Hepatocyte (in vitro differentiated cells): ENCODE measurements around the gene LYZL1.

Experiments
- EZH2 ChIP-seq: fragments of 200-600 bp; sonication (generic); IDR thresholded peaks from 2 replicates; pipeline ENCODE4 v1.6.1; 2016; ENCODE audit warnings: antibody characterized with exemption, mild to moderate bottlenecking, borderline replicate concordance
- TF ChIP-seq, protein P1 (sequence below): fragments of 200-600 bp; sonication (generic); IDR thresholded peaks from 2 replicates; pipeline ENCODE4 v1.5.1; 2016; ENCODE audit warnings: antibody characterized with exemption, mild to moderate bottlenecking; ENCODE audit not compliant: poor library complexity

DNA sequence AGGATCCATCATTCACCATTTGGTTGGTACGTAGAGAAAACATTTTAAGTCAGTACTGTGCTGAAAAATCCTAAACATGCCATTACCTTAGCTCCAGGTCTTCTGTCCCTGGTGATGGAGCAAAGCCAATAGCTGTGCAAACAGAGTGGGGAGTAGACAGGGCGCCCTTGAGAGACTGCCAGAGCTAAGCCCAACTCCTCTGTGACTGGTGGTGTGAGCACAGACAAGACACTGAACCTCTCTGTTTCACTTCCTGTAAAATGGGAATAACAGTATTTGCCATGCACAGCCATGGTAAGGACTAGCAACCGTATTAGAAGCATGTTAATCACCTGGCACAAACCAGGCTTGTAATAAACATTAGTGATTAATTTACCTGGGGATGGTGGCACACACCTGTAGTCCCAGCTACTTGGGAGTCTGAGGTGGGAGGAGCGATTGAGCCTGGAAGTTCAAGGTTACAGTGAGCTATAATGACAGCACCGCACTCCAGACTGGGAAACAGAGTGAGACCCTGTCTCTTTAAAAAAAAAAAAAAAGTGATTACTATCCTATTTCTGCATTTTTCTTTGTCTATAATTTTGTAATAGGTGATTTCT, 28.7 kb downstream of the LYZL1 start:
- TF ChIP-seq EZH2: no peak
- TF ChIP-seq, protein P1, sequence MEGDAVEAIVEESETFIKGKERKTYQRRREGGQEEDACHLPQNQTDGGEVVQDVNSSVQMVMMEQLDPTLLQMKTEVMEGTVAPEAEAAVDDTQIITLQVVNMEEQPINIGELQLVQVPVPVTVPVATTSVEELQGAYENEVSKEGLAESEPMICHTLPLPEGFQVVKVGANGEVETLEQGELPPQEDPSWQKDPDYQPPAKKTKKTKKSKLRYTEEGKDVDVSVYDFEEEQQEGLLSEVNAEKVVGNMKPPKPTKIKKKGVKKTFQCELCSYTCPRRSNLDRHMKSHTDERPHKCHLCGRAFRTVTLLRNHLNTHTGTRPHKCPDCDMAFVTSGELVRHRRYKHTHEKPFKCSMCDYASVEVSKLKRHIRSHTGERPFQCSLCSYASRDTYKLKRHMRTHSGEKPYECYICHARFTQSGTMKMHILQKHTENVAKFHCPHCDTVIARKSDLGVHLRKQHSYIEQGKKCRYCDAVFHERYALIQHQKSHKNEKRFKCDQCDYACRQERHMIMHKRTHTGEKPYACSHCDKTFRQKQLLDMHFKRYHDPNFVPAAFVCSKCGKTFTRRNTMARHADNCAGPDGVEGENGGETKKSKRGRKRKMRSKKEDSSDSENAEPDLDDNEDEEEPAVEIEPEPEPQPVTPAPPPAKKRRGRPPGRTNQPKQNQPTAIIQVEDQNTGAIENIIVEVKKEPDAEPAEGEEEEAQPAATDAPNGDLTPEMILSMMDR: no peak
